NCI-H2107 treated with DMSO at 0.1 percent for 48 hours (cell line): ENCODE data around the gene ENDOD1.
A peak's percentile ranks its signal among the peaks of the same experiment; 100 is the strongest.

Experiments used
- DNase-seq: peaks from one replicate; lab custom pipeline; 2025; ENCODE audit not compliant: unreplicated experiment; lab: John Stamatoyannopoulos, UW

Gene ENDOD1

DNA sequence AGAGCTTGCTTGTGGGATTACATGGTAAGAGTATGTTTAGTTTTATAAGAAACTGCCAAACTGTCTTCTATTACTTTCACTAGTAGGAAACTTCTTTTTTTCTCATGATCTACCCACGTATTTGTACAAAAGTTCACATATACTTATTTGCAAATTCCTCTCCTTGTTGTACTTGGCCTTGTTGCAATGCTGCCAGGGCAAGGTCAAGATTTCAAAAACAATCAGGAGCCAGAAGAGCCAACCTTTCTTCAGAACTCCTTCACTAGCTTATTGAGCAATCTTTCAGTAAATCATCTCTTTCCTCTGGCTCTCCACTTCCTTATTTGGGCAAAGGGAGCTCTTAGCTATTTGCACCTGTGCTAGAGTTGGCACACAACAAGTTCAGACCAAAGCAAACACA lies 13.2 kb upstream of the ENDOD1 start:
- no peak for DNase-seq

GRCh38 chr11:95076981-95077380 lies 12.7 kb upstream of the ENDOD1 start:
- no peak for DNase-seq

DNA sequence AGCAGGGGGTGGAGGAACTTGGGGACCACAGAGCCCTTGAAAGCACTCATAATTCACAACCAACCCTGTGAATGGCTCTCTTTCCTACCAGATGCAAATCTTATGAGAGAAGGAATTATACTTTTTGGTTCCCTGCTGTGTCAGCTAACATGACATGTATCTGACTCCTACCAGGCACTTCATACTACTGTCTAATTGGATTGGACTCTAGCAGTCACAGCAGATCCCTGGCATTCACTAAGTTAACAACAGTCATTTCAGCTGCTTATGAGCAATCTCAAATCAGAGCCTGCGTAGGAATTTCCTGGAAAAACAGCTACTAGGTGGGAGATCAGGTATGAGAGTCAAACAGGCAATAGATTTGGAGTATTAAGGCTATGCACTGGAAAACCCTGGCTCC lies 11.1 kb upstream of the ENDOD1 start:
- peak; percentile 40 for DNase-seq

DNA sequence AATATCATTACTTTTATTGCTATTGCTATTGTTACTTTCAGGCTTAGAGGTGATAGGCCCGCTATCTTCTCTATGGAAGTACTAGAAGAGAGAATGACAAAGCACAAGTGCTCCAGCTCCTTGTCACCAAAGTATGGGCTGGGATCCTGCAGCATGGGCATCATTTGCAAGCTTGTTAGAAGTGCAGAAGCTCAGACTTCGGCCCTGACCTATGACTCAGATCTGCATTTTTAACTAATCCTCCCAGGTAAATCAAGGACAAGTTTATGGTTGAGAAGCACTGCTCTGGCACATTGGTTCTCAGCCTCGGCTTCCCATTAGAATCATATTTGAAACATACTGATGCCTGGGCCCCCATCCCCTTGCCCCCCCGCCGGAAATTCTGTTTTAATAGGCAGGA lies 8.6 kb upstream of the ENDOD1 start:
- DNase-seq = no peak

- no peak for DNase-seq
Measured at GRCh38 chr11:95081412-95081811, 8.2 kb upstream of the ENDOD1 start.

DNA sequence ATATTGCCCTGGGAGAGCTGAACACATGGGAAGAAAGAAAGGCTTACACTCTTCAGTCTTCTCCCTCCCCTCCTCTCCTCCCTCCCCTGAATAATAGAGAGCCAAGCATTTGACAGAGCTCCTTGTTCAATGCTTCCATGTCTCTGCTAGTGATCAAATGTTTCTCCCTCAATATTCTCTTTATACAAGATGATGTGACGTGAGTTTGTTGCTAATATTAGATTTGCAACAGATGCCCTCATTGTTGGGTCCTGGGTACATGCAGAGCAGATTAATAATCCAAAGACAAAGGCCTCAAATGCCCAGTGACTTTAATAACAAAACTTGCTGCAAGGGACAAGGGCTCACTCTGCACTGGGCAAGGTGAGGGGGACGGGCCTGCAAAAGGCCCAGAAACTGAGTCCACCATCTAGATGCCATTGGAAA lies 7.1 kb upstream of the ENDOD1 start:
- DNase-seq = no peak

- DNase-seq = no peak
Measured at GRCh38 chr11:95084509-95084908, 5.1 kb upstream of the ENDOD1 start.

DNA sequence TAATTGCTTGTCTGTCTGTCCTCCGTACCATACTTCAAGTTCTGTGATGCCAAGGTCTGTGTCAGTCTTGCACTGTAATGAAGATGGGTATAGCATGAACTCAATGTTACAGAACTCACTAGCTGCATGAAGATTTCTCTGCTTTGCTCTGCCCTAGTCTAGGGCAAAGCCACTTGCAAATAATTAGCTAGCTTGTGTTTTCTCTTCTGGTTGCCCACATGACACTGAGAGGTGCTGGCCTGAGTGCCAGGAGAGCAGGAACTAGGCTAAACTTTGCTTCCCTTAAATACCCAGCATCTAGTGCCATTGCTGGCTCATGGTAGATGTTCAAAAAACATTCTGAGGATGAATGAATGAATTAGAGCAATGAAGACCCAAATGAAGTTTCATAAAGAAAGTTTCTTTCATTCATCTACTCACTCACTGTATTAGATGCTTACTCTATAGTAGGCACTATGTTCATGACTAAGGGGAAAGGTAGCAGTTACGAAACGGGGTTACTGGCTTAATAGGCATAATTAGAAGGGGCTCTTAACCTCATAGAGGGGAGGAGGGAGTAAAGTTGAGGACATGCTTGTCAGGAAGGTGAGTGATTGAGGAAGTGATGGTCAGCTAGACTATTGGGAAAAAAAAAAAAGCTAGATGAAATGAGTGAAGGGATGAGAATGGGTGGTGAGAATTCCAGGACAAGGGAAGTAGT lies 4.4 kb upstream of the ENDOD1 start:
- DNase-seq = no peak

GRCh38 chr11:95086151-95086550 lies 3.5 kb upstream of the ENDOD1 start:
- DNase-seq = no peak

GRCh38 chr11:95086836-95087570 lies 2.6 kb upstream of the ENDOD1 start:
- DNase-seq = no peak

DNA sequence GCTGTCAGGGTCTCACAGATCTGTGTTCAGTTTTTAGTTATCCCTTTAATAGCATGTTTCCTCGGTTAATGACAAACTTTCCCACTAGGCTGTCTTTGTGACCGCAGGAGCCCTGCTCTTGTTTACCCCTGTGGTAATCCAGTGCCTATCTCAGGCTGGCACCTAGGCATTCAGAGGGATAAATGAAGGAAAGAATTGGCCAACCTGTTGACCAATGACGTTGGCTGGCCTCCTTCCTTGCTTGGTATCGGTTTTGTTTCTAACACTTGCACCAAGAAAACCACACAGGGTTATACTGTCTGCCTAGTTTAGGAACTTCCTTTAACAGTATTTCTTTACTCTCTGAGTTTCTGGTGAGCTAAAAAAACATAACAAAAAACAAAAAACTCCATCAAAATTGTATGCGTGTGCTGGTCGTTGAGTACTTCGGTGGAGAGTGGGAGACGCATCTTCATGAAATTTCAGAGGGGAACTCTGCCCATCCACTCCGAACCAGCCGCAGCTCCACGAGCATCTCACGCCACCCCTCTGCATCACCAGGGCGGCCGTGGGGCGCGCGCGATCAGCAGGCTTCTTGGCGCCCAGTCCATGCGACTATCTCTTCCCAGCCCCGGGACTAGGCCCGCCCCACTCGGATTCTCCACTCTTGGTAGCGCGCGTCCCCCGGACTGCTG lies 563 bp upstream of the ENDOD1 start:
- no peak for DNase-seq

- no peak for DNase-seq
Measured at GRCh38 chr11:95091663-95092180, 2.1 kb downstream of the ENDOD1 start.

DNA sequence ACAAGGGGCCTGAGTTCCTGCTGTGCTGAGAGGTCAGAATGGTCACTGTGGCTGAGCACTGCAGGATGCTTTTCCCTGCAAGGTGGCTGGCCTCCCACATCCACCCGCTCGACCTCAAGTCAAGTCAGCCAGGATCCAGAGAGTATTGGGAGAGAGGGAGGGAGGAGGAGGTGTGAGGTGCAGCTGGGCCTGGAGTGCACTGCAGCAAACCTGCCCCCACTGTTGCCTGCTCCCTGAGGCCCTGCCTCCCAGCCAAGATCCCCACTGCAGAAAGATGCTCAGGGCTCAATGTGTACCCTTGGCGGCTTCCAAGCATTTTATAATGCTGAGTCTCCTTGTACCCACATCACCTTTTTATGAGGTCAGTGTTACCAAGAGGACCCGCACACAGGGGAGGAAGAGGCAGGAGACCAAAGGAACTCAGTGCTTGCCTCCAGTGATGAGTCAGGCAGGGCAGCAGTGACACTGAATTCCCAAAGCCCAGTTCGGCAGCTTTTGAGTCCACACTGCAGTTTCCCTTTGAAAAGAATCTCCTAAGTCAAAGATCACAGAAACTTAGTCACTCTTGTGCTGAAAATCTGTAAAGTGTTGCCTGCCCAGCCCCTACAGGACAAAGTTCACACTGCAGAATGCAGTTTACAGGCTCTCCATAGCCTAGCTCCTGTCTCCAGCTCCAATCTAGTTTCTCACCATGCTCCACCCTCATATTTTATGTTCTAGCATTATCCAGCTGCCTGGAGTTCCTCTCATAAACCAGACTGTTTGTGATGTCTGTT lies 3.1 kb downstream of the ENDOD1 start:
- DNase-seq = no peak

- no peak for DNase-seq
Measured at GRCh38 chr11:95093548-95093947, 3.9 kb downstream of the ENDOD1 start.

- DNase-seq = no peak
Measured at GRCh38 chr11:95095858-95096587, 6.4 kb downstream of the ENDOD1 start.

DNA sequence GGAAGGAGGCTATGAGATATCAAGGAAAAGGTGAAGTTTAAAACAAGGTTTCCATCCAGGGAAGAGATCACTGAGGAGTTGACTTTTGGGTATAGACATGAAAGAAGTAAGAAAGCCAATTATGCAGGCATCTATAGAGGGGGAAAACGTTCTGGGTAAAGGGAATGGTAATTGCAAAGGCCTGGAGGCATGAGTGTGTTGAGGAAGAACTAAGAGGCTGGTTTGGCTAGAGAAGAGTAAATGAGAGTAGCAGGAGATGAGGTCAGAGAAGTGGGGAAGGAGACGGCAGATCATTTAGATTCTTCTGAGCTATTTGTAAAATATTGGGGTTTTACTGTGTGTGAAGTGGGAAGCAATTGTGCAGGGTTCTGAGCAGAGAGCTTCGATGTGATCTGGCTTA lies 7.6 kb downstream of the ENDOD1 start:
- no peak for DNase-seq

- no peak for DNase-seq
Measured at GRCh38 chr11:95098826-95099225, 9.2 kb downstream of the ENDOD1 start.

GRCh38 chr11:95100191-95100648 lies 10.6 kb downstream of the ENDOD1 start:
- DNase-seq = no peak

DNA sequence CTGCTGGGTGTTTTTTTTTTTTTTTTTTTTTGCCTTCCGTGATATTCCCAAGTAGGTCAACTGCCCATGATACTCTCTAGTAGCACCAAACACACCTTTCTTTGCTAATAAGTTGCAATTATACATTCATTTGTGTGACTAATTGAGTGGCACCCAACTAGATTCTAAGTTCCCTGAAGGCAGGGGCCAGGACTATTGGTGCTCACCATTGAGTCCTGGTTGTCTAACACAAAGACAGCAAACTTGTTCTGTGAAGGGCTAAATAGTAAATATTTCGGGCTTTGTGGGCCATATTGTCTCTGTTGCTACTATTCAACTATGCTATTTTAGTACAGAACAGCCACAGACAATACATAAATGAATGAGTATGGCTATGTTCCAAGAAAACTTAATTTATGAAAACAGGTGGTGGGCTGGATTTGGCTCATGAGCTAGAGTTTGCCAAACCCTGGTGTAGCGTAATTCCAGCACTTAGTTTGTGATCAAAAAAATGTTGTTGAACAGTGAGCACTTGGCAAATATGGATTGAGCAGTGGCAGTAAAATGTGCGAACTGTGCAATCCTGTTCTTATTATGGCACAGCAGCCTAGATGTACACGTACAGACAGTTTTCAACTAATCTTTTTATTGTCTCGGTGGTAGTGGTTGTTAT lies 11.3 kb downstream of the ENDOD1 start:
- DNase-seq = no peak

DNA sequence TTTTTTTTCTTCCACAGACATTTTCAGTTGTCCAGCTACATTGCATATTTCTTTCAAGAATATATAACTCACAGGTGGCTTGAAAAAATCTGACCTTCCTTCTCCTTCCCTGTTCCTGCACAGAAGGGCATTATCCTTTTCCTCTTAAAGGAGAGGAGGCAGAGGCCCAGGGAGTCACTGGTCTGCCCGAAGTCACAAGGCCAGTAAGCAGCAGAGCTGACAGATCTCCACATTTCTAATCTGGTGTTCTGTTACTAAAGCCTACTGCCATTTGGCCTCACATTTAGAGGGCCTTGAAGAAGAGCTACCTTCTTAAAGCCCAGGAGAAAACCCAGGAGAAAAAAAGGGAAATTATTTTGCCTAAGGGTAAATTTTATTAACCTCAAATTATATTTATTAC lies 12.3 kb downstream of the ENDOD1 start:
- DNase-seq = no peak
